Ascending aorta (tissue), 2 donors: ENCODE measurements around the gene HCN1. TPM values are rescaled to one million over a fixed set of nuclear protein-coding genes. Genes with fewer than 3 reads are reported as not detected.

Experiments
- DNase-seq, 2 donors: peaks; one replicate each; pipeline ENCODE4 v3.0.0-alpha.2; 2019; ENCODE audit warnings: low spot score in 2 of 2
- H3K27ac ChIP-seq, 2 donors: fragments of 200-600 bp; sonication (generic); one replicate each; pipeline ENCODE4 v1.5.1; 2016 to 2017; ENCODE audit warnings: mild to moderate bottlenecking in 1 of 2
- H3K27me3 ChIP-seq: fragments of 200-600 bp; sonication (generic); one replicate; pipeline ENCODE4 v1.5.1; 2017
- H3K36me3 ChIP-seq, 2 donors: fragments of 200-600 bp; sonication (generic); one replicate each; pipeline ENCODE4 v1.5.1; 2016
- H3K4me1 ChIP-seq, 2 donors: fragments of 200-600 bp; sonication (generic); one replicate each; pipeline ENCODE4 v1.5.1; 2016 to 2017; ENCODE audit warnings: mild to moderate bottlenecking in 1 of 2
- H3K4me3 ChIP-seq, 2 donors: fragments of 200-600 bp; sonication (generic); one replicate each; pipeline ENCODE4 v1.5.1; 2016 to 2017; ENCODE audit warnings: mild to moderate bottlenecking in 1 of 2
- H3K9me3 ChIP-seq, 2 donors: fragments of 200-600 bp; sonication (generic); one replicate each; pipeline ENCODE4 v1.5.1; 2016
- CTCF ChIP-seq, 3 experiments: fragments of 200-600 bp in 2 of 3; fragments of 450-650 bp in 1 of 3; sonication (generic) in 2 of 3; IDR thresholded peaks; one replicate each; pipeline ENCODE4 v1.5.1; 2016 to 2019; ENCODE audit warnings: antibody characterized with exemption in 3 of 3, mild to moderate bottlenecking in 1 of 3, moderate library complexity in 1 of 3
- intact Hi-C: fragments of 100-400 bp; cut with DNase I; formaldehyde crosslinking; loops from one replicate; pipeline ENCODE4 v1.15.1; 2023
- total RNA-seq: library from RNA; depleted of rRNA; stranded (reverse); fragments of >200 nt; gene quantifications from one replicate; pipeline ENCODE4 v1.1.0, GENCODE V29; 2016

The HCN1 gene
- total RNA-seq, 1 donor from 2014 or later: not detected

DNA sequence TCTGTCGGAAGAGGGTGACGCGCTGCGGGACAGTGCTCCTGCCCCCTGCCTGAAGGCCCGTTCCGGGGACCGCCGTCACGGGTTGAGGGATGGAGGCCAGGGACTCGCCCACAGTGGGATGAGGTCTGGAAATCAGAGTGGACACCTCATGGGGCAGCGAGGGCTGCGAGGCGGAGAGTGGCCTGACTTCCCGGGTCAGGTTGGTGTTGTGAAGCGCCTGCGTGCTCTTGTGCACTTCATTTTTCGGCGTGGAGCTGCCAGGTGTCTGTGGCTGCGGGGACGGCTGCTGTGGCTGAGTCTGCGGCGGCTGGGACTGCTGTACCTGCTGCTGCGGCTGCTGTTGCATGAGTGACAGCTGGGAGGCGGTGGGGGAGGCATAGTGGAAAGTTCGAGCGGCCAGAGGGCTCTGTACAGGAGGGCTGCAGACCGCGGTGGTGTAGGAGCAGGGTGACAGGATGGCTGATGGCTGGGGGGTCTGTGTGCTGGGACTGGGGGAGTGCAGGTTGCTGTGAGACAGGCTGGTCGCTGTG, 434.1 kb downstream of the HCN1 start:
- no peak for TF ChIP-seq CTCF (IDR thresholded peaks at IDR 0.05)
- Histone ChIP-seq H3K27me3 (no peaks in the 10 kb centered on the region), H3K4me1 (no peaks in the 10 kb centered on the region), H3K27ac (no peak overlapping the region), H3K4me3 (no peak overlapping the region), H3K36me3 (no peaks in the 10 kb centered on the region), H3K9me3 (no peaks in the 10 kb centered on the region)
- no peak for DNase-seq
- intact Hi-C loops: no loop called here

DNA sequence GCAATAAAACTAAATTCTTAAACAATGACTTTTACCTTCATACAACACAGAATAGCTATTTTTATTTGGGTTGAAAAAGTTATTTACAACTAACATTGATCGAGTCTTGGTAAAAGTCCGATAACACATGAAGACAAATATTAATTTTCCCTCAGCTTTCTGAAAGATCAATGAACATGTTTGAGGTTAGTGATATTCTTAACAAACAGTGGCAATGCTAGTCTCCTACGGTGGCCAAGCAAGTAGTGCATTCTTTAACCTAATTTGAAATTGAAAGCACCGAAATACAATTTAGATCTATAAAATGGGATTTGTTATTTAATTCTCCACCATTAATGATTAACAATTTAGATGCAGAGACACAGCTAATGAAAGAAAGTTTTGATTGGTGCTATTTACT, 435.1 kb downstream of the HCN1 start:
- Histone ChIP-seq H3K27ac (no peak overlapping the region), H3K4me3 (no peak overlapping the region), H3K27me3 (no peaks in the 10 kb centered on the region), H3K4me1 (no peaks in the 10 kb centered on the region), H3K36me3 (no peaks in the 10 kb centered on the region), H3K9me3 (no peaks in the 10 kb centered on the region)
- no peak for TF ChIP-seq CTCF (IDR thresholded peaks at IDR 0.05)
- intact Hi-C loops: no loop called here
- DNase-seq: no peak

DNA sequence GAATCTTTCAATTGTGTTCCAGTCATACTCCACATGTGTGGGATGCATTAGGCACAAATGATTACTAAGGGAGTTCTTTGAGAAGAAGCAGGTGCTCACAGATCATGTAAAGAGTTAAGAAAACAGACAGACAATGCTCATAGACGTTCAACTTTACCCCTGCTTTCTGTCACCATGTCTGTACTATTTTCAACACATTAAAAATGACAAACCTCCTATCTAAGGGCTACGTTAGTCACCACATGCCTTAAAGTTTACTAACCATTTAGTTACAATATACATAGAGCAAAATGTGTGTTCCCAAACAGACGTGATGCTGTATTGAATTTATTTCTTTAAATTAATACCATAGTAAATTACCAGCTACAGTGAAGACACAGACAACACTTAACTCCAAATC, 435.9 kb downstream of the HCN1 start:
- Histone ChIP-seq H3K4me1 (no peaks in the 10 kb centered on the region), H3K36me3 (no peaks in the 10 kb centered on the region), H3K9me3 (no peaks in the 10 kb centered on the region), H3K4me3 (no peak overlapping the region), H3K27me3 (no peaks in the 10 kb centered on the region), H3K27ac (no peak overlapping the region)
- DNase-seq: no peak
- intact Hi-C loops: no loop called here
- no peak for TF ChIP-seq CTCF (IDR thresholded peaks at IDR 0.05)

DNA sequence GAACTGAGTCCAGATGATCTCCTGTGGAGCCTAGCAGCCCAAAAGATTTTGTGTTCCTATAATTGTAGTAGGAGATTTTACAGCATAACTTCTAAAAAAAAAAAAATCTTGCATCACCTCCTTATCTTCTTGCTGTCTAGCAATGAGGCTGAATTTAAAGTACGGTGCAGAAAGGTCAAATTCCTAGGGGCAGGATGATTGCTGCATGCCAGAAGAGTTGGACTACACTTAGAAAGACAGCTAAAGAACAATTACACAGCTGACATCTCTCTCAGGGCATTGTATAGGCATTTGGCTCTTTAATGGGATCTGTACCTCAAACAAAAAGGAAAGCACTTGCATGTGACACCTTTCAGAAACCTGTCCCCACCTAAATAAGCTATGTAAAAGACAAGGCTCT, 443.2 kb downstream of the HCN1 start:
- no peaks in the 10 kb centered on the region for H3K27me3 ChIP-seq
- H3K9me3 ChIP-seq: no peaks in the 10 kb centered on the region
- intact Hi-C loops: no loop called here
- H3K4me3 ChIP-seq: no peak overlapping the region
- no peak overlapping the region for H3K27ac ChIP-seq
- TF ChIP-seq CTCF (IDR thresholded peaks at IDR 0.05): no peak
- no peaks in the 10 kb centered on the region for H3K36me3 ChIP-seq
- DNase-seq: no peak
- H3K4me1 ChIP-seq: no peaks in the 10 kb centered on the region

DNA sequence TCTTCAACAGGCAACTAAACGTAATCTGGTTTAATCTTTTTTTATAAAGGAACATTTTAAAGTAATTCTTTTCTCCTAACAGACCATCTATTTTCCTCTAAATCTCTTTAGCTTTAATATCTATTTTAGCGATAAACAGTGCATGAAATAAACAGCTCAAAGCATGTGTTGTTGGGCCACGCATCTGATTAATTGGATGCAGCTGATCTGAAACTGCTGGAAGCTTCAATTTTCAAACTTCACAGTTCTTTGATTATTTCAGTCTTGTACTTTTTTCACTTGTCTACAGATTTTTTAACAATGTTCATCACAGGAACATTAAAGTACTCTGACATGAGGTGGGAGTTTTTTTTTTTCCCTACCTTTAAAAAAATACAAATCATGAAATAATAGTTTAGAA, 443.6 kb downstream of the HCN1 start:
- H3K36me3 ChIP-seq: no peaks in the 10 kb centered on the region
- intact Hi-C loops: no loop called here
- no peak overlapping the region for H3K4me3 ChIP-seq
- H3K27me3 ChIP-seq: no peaks in the 10 kb centered on the region
- no peaks in the 10 kb centered on the region for H3K9me3 ChIP-seq
- no peak for DNase-seq
- H3K27ac ChIP-seq: no peak overlapping the region
- no peaks in the 10 kb centered on the region for H3K4me1 ChIP-seq
- no peak for TF ChIP-seq CTCF (IDR thresholded peaks at IDR 0.05)

DNA sequence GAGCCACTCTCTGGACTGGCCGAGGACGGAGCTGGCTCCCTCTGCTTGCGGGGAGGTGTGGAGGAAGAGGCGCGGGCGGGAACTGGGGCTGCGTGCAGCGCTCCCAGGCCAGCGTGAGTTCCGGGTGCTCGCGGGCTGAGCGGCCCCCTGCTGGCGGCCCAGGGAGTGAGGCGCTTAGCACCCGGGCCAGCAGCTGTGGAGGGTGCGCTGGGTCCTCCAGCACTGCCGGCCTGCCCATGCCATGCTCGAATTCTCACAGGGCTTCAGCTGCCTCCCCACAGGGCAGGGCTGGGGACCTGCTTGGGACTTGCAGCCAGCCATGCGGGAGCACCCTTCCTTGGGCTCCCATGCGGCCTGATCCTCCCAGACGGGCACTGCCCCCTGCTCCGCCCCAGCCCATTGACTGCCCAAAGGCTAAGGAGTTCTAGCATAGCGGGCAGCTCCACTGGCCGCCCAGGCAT, 470.6 kb downstream of the HCN1 start:
- Histone ChIP-seq H3K9me3 (no peaks in the 10 kb centered on the region), H3K4me1 (no peaks in the 10 kb centered on the region), H3K27me3 (no peaks in the 10 kb centered on the region), H3K27ac (no peak overlapping the region), H3K36me3 (no peaks in the 10 kb centered on the region), H3K4me3 (no peak overlapping the region)
- no peak for DNase-seq
- TF ChIP-seq CTCF (IDR thresholded peaks at IDR 0.05): no peak
- intact Hi-C loops: no loop called here
